Transverse colon (tissue), 4 donors: ENCODE data around the gene UBE2D2. TPM values are rescaled to one million over a fixed set of nuclear protein-coding genes. Genes with fewer than 3 reads are reported as not detected.
"Not testable (repeated sequence)": the region's sequence is repeated elsewhere in the genome, so short reads cannot be mapped to it uniquely, and the experiment has no call there.

ENCODE experiments used
- DNase-seq: peaks from one replicate; pipeline ENCODE4 v3.0.0-alpha.2; 2019
- H3K27ac ChIP-seq, 4 donors: fragments of 200-600 bp; sonication (generic); 2 replicates each; pipeline ENCODE4 v1.5.1; 2016 to 2018; ENCODE audit warnings: inconsistent platforms in 4 of 4
- H3K27me3 ChIP-seq: fragments of 200-600 bp; sonication (generic); 2 replicates; pipeline ENCODE4 v1.5.1; 2017; ENCODE audit warnings: inconsistent platforms
- H3K36me3 ChIP-seq, 4 donors: fragments of 200-600 bp; sonication (generic); 2 replicates each; pipeline ENCODE4 v1.5.1; 2017 to 2019; ENCODE audit warnings: inconsistent platforms in 4 of 4
- H3K4me1 ChIP-seq, 4 donors: fragments of 200-600 bp; sonication (generic); 2 replicates each; pipeline ENCODE4 v1.5.1; 2017 to 2020; ENCODE audit warnings: inconsistent platforms in 4 of 4
- H3K4me3 ChIP-seq, 4 donors: fragments of 200-600 bp; sonication (generic); 1 replicate in 1 of 4; 2 replicates in 3 of 4; pipeline versions ENCODE4 v1.5.1 to v1.6.1; 2017 to 2019; ENCODE audit warnings: inconsistent platforms in 4 of 4
- H3K9me3 ChIP-seq, 2 donors: fragments of 200-600 bp; sonication (generic); 2 replicates each; pipeline ENCODE4 v1.5.1; 2017 to 2019; ENCODE audit warnings: inconsistent platforms in 2 of 2
- EP300 ChIP-seq: sonication (generic); formaldehyde crosslinking; IDR thresholded peaks from one replicate; pipeline ENCODE4 v1.6.1; 2017; ENCODE audit warnings: antibody characterized with exemption, low read depth
- POLR2A ChIP-seq: fragments of 450-650 bp; IDR thresholded peaks from one replicate; pipeline ENCODE4 v1.6.1; 2016; ENCODE audit warnings: antibody characterized with exemption, mild to moderate bottlenecking, moderate library complexity
- POLR2AphosphoS5 ChIP-seq, 3 donors: sonication (generic); formaldehyde crosslinking; IDR thresholded peaks; one replicate each; pipeline ENCODE4 v1.6.1; 2016; ENCODE audit warnings: antibody characterized with exemption in 3 of 3
- WGBS, 2 donors: methylation state at CpG; one replicate each; pipeline ENCODE4 v1.1.5; 2018; ENCODE audit warnings: low coverage in 1 of 2; 5-methylcytosine and 5-hydroxymethylcytosine counted together
- in situ Hi-C, 4 donors: fragments of 200-750 bp; cut with MboI; loops; one replicate each; pipeline versions ENCODE4 v1.15.0 to v1.15.1; 2017; ENCODE audit warnings: low sequenced_read_pairs in 3 of 4, low pct_ligation_motif_present in 1 of 4, low pct_unique_long_range_greater_than_20kb in 1 of 4
- intact Hi-C: fragments of 100-400 bp; cut with DNase I; formaldehyde crosslinking; loops from one replicate; pipeline ENCODE4 v1.15.1; 2023; ENCODE audit warnings: low total_unique reads
- total RNA-seq, 4 donors: library from RNA; depleted of rRNA; stranded (reverse); fragments of >200 nt; gene quantifications; one replicate each; pipeline ENCODE4 v1.1.0, GENCODE V29; 2016
- TF ChIP-seq, protein P1 (sequence below), 5 experiments: fragments of 200-600 bp in 3 of 5; fragments of 450-650 bp in 2 of 5; sonication (generic) in 3 of 5; IDR thresholded peaks; 1 replicate in 2 of 5; 2 replicates in 3 of 5; pipeline ENCODE4 v1.5.1; 2016 to 2017; ENCODE audit warnings: antibody characterized with exemption in 5 of 5, inconsistent platforms in 3 of 5, mild to moderate bottlenecking in 2 of 5, moderate library complexity in 1 of 5

UBE2D2 gene
- total RNA-seq, 4 donors from 2014 or later, result 45.6 to 134 (median 80.8) TPM

DNA sequence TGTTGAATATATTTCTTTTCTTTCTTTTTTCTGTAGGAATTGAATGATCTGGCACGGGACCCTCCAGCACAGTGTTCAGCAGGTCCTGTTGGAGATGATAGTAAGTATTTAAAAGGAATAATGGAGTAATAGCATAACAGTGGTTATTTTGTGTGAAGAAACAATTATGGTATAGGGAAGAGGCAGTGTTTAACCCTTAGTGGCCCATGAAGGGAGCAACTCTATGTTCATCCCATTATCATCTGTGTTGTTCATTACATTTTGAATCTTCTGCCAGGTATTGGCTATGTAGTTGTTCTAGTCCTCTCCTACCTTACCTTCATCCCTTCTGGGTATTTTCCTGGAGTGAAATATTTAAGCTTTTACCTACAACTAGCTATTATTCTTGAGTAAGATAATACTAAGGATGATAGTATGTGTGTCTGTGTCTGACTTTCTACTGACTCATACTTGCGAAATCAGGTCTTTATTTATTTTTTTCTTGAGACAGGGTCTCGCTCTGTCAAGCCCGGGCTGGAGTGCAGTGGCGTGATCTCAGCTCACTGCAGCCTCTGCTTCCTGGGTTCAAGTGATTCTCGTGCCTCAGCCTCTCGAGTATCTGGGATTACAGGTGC lies 39.3 kb downstream of the UBE2D2 start:
- intact Hi-C loops, result no loop called here
- TF ChIP-seq EP300, result no peak
- TF ChIP-seq, protein P1, sequence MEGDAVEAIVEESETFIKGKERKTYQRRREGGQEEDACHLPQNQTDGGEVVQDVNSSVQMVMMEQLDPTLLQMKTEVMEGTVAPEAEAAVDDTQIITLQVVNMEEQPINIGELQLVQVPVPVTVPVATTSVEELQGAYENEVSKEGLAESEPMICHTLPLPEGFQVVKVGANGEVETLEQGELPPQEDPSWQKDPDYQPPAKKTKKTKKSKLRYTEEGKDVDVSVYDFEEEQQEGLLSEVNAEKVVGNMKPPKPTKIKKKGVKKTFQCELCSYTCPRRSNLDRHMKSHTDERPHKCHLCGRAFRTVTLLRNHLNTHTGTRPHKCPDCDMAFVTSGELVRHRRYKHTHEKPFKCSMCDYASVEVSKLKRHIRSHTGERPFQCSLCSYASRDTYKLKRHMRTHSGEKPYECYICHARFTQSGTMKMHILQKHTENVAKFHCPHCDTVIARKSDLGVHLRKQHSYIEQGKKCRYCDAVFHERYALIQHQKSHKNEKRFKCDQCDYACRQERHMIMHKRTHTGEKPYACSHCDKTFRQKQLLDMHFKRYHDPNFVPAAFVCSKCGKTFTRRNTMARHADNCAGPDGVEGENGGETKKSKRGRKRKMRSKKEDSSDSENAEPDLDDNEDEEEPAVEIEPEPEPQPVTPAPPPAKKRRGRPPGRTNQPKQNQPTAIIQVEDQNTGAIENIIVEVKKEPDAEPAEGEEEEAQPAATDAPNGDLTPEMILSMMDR (IDR thresholded peaks at IDR 0.05), result no peak
- Histone ChIP-seq H3K27ac (no peak overlapping the region), H3K36me3 (peaks cover 0 to 31% (median 14%) of the 10 kb centered on the region in 4 donors), H3K4me1 (peaks cover 0 to 10% (median 1%) of the 10 kb centered on the region in 4 donors), H3K27me3 (no peaks in the 10 kb centered on the region), H3K4me3 (no peak overlapping the region), H3K9me3 (no peaks in the 10 kb centered on the region)
- DNase-seq, result no peak
- 86 to 98% methylated on average over 7 of the region's 7 CpGs for WGBS, 2 donors
- in situ Hi-C loops, result no loop called here

DNA sequence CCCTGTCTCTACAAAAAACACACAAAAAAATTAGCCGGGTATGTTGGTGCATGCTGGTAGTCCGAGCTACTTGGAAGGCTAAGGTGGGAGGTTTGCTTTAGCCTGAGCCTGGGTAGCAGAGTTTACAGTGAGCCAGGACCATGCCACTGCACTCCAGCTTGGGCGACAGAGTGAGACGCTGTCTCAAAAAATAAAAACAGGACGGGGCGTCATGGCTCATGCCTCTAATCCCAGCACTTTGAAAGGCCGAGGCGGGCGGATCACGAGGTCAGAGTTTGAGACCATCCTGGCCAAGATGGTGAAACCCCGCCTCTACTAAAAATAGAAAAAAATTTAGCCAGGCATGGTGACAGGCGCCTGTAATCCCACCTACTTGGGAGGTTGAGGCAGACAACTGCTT lies 40.3 kb downstream of the UBE2D2 start:
- Histone ChIP-seq H3K4me3 (no peak overlapping the region), H3K27ac (no peak overlapping the region), H3K36me3 (peaks cover 0 to 31% (median 14%) of the 10 kb centered on the region in 4 donors), H3K27me3 (no peaks in the 10 kb centered on the region), H3K4me1 (peaks cover 0 to 20% (median 3%) of the 10 kb centered on the region in 4 donors), H3K9me3 (no peaks in the 10 kb centered on the region)
- WGBS, 2 donors, result 91 to 97% methylated on average over 6 to 12 of the region's 12 CpGs
- in situ Hi-C loops, result no loop called here
- intact Hi-C loops, result no loop called here
- DNase-seq, result no peak
- TF ChIP-seq, protein P1 (IDR thresholded peaks at IDR 0.05), result no peak
- no peak for TF ChIP-seq POLR2A
- no peak for TF ChIP-seq POLR2AphosphoS5 (IDR thresholded peaks at IDR 0.05)
- TF ChIP-seq EP300, result no peak

DNA sequence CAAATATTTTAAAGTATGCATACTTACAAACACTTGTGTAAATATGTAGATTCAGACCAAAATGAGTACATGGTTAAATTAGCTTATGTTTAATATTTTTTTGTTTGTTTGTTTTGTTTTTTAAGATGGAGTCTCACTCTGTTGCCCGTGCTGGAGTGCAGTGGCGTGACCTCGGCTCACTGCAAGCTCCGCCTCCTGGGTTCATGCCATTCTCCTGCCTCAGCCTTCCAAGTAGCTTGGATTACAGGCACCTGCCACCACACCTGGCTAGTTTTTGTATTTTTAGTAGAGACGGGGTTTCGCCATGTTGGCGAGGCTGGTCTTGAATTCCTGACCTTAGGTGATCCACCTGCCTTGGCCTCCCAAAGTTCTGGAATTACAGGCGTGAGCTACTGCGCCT lies 40.8 kb downstream of the UBE2D2 start:
- DNase-seq, H3K9me3 ChIP-seq, in situ Hi-C loops, H3K27ac ChIP-seq, intact Hi-C loops, H3K27me3 ChIP-seq, H3K4me3 ChIP-seq: not testable (repeated sequence)
- H3K36me3 ChIP-seq, result peaks cover 0 to 31% (median 14%) of the 10 kb centered on the region in 4 donors
- WGBS, 2 donors, result 80 to 90% methylated on average over 2 to 9 of the region's 9 CpGs
- peaks cover 0 to 25% (median 9%) of the 10 kb centered on the region in 4 donors for H3K4me1 ChIP-seq

DNA sequence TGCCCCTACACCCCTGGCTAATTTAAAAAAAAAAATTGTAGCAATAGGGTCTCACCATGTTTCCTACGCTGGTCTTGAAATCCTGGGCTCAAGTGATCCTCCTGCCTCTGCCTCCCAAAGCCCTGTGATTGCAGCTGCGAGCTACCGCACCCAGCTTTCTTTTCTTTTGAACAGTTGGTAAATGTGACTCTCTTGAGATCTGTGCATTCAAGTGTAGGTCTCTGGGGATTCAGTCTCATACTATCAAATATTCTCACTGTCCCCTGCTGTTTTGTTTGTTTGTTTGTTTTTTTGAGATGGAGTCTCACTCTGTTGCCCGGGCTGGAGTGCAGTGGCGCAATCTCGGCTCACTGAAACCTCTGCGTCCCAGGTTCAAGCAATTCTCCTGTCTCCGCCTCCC lies 44.7 kb downstream of the UBE2D2 start:
- DNase-seq, result no peak
- intact Hi-C loops, result no loop called here
- Histone ChIP-seq H3K36me3 (peaks cover 0 to 25% (median 11%) of the 10 kb centered on the region in 4 donors), H3K27me3 (no peaks in the 10 kb centered on the region), H3K4me3 (no peak overlapping the region), H3K27ac (no peak overlapping the region), H3K9me3 (no peaks in the 10 kb centered on the region), H3K4me1 (peaks cover 0 to 46% (median 19%) of the 10 kb centered on the region in 4 donors)
- in situ Hi-C loops, result no loop called here
- 87 to 95% methylated on average over 4 to 8 of the region's 8 CpGs for WGBS, 2 donors
- no peak for TF ChIP-seq POLR2A
- TF ChIP-seq, protein P1 (IDR thresholded peaks at IDR 0.05), result no peak
- no peak for TF ChIP-seq POLR2AphosphoS5 (IDR thresholded peaks at IDR 0.05)
